ENCODE results near the gene PPARG. TPM values are rescaled to one million over a fixed set of nuclear protein-coding genes. Genes with fewer than 3 reads are reported as not detected.
A peak's percentile ranks its signal among the peaks of the same experiment; 100 is the strongest.

The PPARG gene
- total and polyA plus RNA-seq, 4 donors: 5.2 to 15.7 (median 7.0) TPM

DNA sequence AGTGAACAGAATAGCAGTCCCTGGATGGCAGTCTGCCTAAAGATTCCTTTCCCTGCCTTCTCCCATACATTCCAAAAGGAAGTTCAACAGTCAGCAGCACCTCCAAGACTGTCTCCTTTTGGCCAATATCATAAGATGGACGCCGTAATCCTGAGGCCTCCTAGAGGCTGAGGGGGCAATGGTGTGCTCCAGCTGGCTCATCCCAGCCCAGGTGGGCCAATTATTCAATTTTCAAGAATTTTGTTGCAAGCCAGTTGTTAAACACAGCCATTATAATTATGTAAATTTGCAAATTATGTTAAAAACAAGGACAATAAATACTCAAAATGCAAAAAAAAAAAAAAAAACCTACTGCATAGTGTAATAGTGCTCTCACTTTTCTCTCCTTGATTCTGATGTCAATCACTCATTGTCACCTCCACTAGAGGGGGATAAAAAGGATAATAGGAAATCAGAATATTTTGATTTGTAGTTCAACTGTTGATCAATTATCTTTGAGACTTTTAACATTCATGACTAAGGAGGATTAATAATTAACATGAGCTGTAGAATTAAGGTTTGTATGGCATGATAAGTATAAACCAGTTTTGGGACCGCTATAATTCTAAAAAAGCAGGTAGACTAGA lies 40.1 kb downstream of the PPARG start:
- WGBS: 82% methylated on average over 3 of the region's 3 CpGs
- H3K9me3 ChIP-seq (ENCODE audit: control insufficient read depth in 4 of 4, low read length in 3 of 4): no peaks in the 10 kb centered on the region
- no peak overlapping the region for H3K9ac ChIP-seq (ENCODE audit: low read depth in 1 of 2, low read length in 2 of 2)
- no peaks in the 10 kb centered on the region for H3K27me3 ChIP-seq (ENCODE audit: control insufficient read depth in 4 of 4, insufficient read depth in 4 of 4, low read length in 3 of 4)
- no peak overlapping the region for H3K4me3 ChIP-seq (ENCODE audit: low read depth in 1 of 3, low read length in 3 of 3)
- H3K27ac ChIP-seq (ENCODE audit: low read depth in 1 of 2, low read length in 2 of 2): no peak overlapping the region
- H3K4me1 ChIP-seq (ENCODE audit: control insufficient read depth in 4 of 4, insufficient read depth in 4 of 4, low read length in 3 of 4): peaks cover 0 to 3% (median 0%) of the 10 kb centered on the region in 4 donors
- TF ChIP-seq RAD21 (IDR thresholded peaks at IDR 0.05) (peak; percentile 13 to 62), JUND (IDR thresholded peaks at IDR 0.05) (no peak)
- no peak for DNase-seq (ENCODE audit: low spot score)
- H3K36me3 ChIP-seq (ENCODE audit: control insufficient read depth in 4 of 4, insufficient read depth in 3 of 4, low read depth in 1 of 4, low read length in 3 of 4): no peaks in the 10 kb centered on the region

DNA sequence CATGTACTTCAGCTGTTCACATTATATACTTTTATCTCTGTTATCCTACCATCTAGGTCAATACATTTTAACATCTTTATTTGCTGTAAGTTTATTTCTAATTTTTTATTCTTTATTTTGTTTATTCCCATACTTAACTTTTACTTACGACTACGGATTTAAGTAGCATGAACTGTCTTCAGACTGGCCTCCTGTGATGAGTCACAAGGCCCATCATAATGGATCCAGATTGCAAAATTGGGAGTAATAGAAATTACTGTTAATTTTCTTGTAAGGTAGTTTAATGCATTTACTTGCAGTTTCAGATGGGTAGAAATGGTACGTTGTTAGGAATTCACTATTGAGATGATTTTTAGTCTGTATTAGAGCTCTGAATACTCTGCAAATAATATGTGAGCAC lies 45.9 kb downstream of the PPARG start:
- Histone ChIP-seq H3K27ac (ENCODE audit: low read depth in 1 of 2, low read length in 2 of 2) (no peak overlapping the region), H3K36me3 (ENCODE audit: control insufficient read depth in 4 of 4, insufficient read depth in 3 of 4, low read depth in 1 of 4, low read length in 3 of 4) (no peaks in the 10 kb centered on the region), H3K27me3 (ENCODE audit: control insufficient read depth in 4 of 4, insufficient read depth in 4 of 4, low read length in 3 of 4) (no peaks in the 10 kb centered on the region), H3K9me3 (ENCODE audit: control insufficient read depth in 4 of 4, low read length in 3 of 4) (no peaks in the 10 kb centered on the region), H3K4me3 (ENCODE audit: low read depth in 1 of 3, low read length in 3 of 3) (no peak overlapping the region), H3K4me1 (ENCODE audit: control insufficient read depth in 4 of 4, insufficient read depth in 4 of 4, low read length in 3 of 4) (peaks cover 3 to 16% (median 10%) of the 10 kb centered on the region in 4 donors), H3K9ac (ENCODE audit: low read depth in 1 of 2, low read length in 2 of 2) (no peak overlapping the region)
- 98% methylated on average over 3 of the region's 3 CpGs for WGBS
- DNase-seq (ENCODE audit: low spot score): no peak
- TF ChIP-seq EGR1 (IDR thresholded peaks at IDR 0.05; ENCODE audit: low read depth in 2 of 2): no peak
- TF ChIP-seq HNF4G (IDR thresholded peaks at IDR 0.05): no peak
- TF ChIP-seq, protein P1, sequence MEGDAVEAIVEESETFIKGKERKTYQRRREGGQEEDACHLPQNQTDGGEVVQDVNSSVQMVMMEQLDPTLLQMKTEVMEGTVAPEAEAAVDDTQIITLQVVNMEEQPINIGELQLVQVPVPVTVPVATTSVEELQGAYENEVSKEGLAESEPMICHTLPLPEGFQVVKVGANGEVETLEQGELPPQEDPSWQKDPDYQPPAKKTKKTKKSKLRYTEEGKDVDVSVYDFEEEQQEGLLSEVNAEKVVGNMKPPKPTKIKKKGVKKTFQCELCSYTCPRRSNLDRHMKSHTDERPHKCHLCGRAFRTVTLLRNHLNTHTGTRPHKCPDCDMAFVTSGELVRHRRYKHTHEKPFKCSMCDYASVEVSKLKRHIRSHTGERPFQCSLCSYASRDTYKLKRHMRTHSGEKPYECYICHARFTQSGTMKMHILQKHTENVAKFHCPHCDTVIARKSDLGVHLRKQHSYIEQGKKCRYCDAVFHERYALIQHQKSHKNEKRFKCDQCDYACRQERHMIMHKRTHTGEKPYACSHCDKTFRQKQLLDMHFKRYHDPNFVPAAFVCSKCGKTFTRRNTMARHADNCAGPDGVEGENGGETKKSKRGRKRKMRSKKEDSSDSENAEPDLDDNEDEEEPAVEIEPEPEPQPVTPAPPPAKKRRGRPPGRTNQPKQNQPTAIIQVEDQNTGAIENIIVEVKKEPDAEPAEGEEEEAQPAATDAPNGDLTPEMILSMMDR (IDR thresholded peaks at IDR 0.05; ENCODE audit: low read depth, low read length, missing input control): no peak
- TF ChIP-seq, protein P2, sequence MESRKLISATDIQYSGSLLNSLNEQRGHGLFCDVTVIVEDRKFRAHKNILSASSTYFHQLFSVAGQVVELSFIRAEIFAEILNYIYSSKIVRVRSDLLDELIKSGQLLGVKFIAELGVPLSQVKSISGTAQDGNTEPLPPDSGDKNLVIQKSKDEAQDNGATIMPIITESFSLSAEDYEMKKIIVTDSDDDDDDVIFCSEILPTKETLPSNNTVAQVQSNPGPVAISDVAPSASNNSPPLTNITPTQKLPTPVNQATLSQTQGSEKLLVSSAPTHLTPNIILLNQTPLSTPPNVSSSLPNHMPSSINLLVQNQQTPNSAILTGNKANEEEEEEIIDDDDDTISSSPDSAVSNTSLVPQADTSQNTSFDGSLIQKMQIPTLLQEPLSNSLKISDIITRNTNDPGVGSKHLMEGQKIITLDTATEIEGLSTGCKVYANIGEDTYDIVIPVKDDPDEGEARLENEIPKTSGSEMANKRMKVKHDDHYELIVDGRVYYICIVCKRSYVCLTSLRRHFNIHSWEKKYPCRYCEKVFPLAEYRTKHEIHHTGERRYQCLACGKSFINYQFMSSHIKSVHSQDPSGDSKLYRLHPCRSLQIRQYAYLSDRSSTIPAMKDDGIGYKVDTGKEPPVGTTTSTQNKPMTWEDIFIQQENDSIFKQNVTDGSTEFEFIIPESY (IDR thresholded peaks at IDR 0.05): no peak
- no peak for TF ChIP-seq FOXA2 (IDR thresholded peaks at IDR 0.05)
- no peak for TF ChIP-seq RXRA (IDR thresholded peaks at IDR 0.05)
- TF ChIP-seq, protein P3, sequence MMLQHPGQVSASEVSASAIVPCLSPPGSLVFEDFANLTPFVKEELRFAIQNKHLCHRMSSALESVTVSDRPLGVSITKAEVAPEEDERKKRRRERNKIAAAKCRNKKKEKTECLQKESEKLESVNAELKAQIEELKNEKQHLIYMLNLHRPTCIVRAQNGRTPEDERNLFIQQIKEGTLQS (IDR thresholded peaks at IDR 0.05): no peak
- no peak for TF ChIP-seq JUND (IDR thresholded peaks at IDR 0.05)
- TF ChIP-seq, protein P4, sequence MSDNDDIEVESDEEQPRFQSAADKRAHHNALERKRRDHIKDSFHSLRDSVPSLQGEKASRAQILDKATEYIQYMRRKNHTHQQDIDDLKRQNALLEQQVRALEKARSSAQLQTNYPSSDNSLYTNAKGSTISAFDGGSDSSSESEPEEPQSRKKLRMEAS (IDR thresholded peaks at IDR 0.05): no peak
- no peak for TF ChIP-seq NR2F2 (IDR thresholded peaks at IDR 0.05)
- no peak for TF ChIP-seq YY1 (IDR thresholded peaks at IDR 0.05)
- TF ChIP-seq TAF1 (conservative IDR thresholded peaks at IDR 0.05): no peak
- TF ChIP-seq, protein P5, sequence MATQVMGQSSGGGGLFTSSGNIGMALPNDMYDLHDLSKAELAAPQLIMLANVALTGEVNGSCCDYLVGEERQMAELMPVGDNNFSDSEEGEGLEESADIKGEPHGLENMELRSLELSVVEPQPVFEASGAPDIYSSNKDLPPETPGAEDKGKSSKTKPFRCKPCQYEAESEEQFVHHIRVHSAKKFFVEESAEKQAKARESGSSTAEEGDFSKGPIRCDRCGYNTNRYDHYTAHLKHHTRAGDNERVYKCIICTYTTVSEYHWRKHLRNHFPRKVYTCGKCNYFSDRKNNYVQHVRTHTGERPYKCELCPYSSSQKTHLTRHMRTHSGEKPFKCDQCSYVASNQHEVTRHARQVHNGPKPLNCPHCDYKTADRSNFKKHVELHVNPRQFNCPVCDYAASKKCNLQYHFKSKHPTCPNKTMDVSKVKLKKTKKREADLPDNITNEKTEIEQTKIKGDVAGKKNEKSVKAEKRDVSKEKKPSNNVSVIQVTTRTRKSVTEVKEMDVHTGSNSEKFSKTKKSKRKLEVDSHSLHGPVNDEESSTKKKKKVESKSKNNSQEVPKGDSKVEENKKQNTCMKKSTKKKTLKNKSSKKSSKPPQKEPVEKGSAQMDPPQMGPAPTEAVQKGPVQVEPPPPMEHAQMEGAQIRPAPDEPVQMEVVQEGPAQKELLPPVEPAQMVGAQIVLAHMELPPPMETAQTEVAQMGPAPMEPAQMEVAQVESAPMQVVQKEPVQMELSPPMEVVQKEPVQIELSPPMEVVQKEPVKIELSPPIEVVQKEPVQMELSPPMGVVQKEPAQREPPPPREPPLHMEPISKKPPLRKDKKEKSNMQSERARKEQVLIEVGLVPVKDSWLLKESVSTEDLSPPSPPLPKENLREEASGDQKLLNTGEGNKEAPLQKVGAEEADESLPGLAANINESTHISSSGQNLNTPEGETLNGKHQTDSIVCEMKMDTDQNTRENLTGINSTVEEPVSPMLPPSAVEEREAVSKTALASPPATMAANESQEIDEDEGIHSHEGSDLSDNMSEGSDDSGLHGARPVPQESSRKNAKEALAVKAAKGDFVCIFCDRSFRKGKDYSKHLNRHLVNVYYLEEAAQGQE (IDR thresholded peaks at IDR 0.05): no peak
